HCT116 (cell line): ENCODE data around the gene TBC1D26. TPM values are rescaled to one million over a fixed set of nuclear protein-coding genes. Genes with fewer than 3 reads are reported as not detected.

Experiments
- ATAC-seq: fragments of 200-7000 bp; cut with Tn5 transposase; 2 replicates; pipeline ENCODE4 v1.9.1; 2020; ENCODE audit warnings: mild to moderate bottlenecking, moderate library complexity
- BruUV-seq: library from RNA; stranded (reverse); fragments of 400-500 nt; replicated peaks from 2 replicates; lab custom pipeline; 2021; lab: Mats Ljungman, UMichigan
- CTCF ChIA-PET: fragments of 300-600 bp; sonication (Branson Sonifier 250); formaldehyde crosslinking; loops from one replicate; lab custom pipeline; 2021; ENCODE audit warnings: antibody characterized with exemption; lab: Charles Lee
- POLR2A ChIA-PET: fragments of 300-600, 350-600 bp; sonication (Branson Sonifier 250); formaldehyde crosslinking; loops from one replicate; lab custom pipeline; 2021; ENCODE audit warnings: antibody characterized with exemption; lab: Charles Lee
- RAD21 ChIA-PET, 2 experiments: fragments of 300-600 bp; sonication (Branson Sonifier 250); formaldehyde crosslinking; loops; one replicate each; lab custom pipeline; 2023; ENCODE audit warnings: low total read pairs in 2 of 2; ENCODE audit not compliant: uncharacterized antibody in 2 of 2, unreplicated experiment in 2 of 2, low non-redundant PET in 1 of 2; lab: Charles Lee
- DNase-seq: peaks from one replicate; pipeline ENCODE4 v3.0.0-alpha.2; 2010; ENCODE audit warnings: low read depth, low spot score
- H2AFZ ChIP-seq: fragments of 200-600 bp; shearing (Covaris generic), sonication (generic); 2 replicates; pipeline ENCODE4 v1.6.1; 2017; ENCODE audit warnings: low read depth, mixed run types, mixed read lengths, antibody characterized with exemption, low read length; ENCODE audit not compliant: poor library complexity, severe bottlenecking
- H3K27ac ChIP-seq: 2 replicates; pipeline ENCODE4 v1.5.1; 2012; ENCODE audit warnings: low read depth, low read length
- H3K27me3 ChIP-seq: fragments of 200-600 bp; sonication (generic); 2 replicates; pipeline ENCODE4 v1.6.1; 2016; ENCODE audit warnings: mixed run types, low read length, mixed read lengths; ENCODE audit not compliant: insufficient read depth
- H3K36me3 ChIP-seq, 2 experiments: fragments of 200-500 bp in 1 of 2; fragments of 200-600 bp in 1 of 2; sonication (Bioruptor generic) in 1 of 2; sonication (generic) in 1 of 2; 2 replicates each; pipeline versions ENCODE4 v1.5.1 to v1.6.1; 2014 to 2016; ENCODE audit warnings: low read length in 2 of 2, inconsistent platforms in 1 of 2, mixed read lengths in 1 of 2, mixed run types in 1 of 2; ENCODE audit not compliant: insufficient read depth in 2 of 2, control insufficient read depth in 1 of 2
- H3K4me1 ChIP-seq, 2 experiments: fragments of 200-600 bp in 1 of 2; sonication (generic) in 1 of 2; 2 replicates each; pipeline versions ENCODE4 v1.5.1 to v1.6.1; 2012 to 2017; ENCODE audit warnings: low read length in 2 of 2, inconsistent platforms in 1 of 2, mild to moderate bottlenecking in 1 of 2, mixed read lengths in 1 of 2, mixed run types in 1 of 2, moderate library complexity in 1 of 2; ENCODE audit not compliant: insufficient read depth in 2 of 2, control insufficient read depth in 1 of 2
- H3K4me2 ChIP-seq: fragments of 200-600 bp; sonication (generic); 2 replicates; pipeline ENCODE4 v1.6.1; 2017; ENCODE audit warnings: mixed run types, low read length, mixed read lengths
- H3K4me3 ChIP-seq, 2 experiments: fragments of 200-600 bp in 1 of 2; sonication (generic) in 1 of 2; replicated peaks in 1 of 2; 2 replicates each; pipeline ENCODE4 v1.5.1; 2011 to 2016; ENCODE audit warnings: low read length in 2 of 2, control low read depth in 1 of 2, low read depth in 1 of 2, mild to moderate bottlenecking in 1 of 2, mixed read lengths in 1 of 2, mixed run types in 1 of 2
- H3K79me2 ChIP-seq: fragments of 200-600 bp; sonication (generic); 2 replicates; pipeline ENCODE4 v1.6.1; 2017; ENCODE audit warnings: mild to moderate bottlenecking, mixed run types, low read length, moderate library complexity, mixed read lengths; ENCODE audit not compliant: insufficient read depth
- H3K9ac ChIP-seq: fragments of 200-600 bp; sonication (generic); 2 replicates; pipeline ENCODE4 v1.6.1; 2016; ENCODE audit warnings: low read length, mixed read lengths
- H3K9me2 ChIP-seq: fragments of 200-600 bp; sonication (generic), shearing (Covaris generic); 2 replicates; pipeline ENCODE4 v1.6.1; 2017; ENCODE audit warnings: mixed run types, mild to moderate bottlenecking, moderate library complexity; ENCODE audit not compliant: insufficient read depth
- H3K9me3 ChIP-seq, 2 experiments: fragments of 200-500 bp in 1 of 2; fragments of 200-600 bp in 1 of 2; sonication (Bioruptor generic) in 1 of 2; sonication (generic) in 1 of 2; 2 replicates each; pipeline ENCODE4 v1.6.1; 2014 to 2017; ENCODE audit warnings: low read length in 2 of 2, mixed read lengths in 2 of 2, inconsistent platforms in 1 of 2, low read depth in 1 of 2, mild to moderate bottlenecking in 1 of 2, mixed run types in 1 of 2, moderate library complexity in 1 of 2; ENCODE audit not compliant: control insufficient read depth in 1 of 2, insufficient read depth in 1 of 2
- H4K20me1 ChIP-seq: fragments of 200-600 bp; sonication (generic), shearing (Covaris generic); 2 replicates; pipeline ENCODE4 v1.6.1; 2017; ENCODE audit warnings: mixed run types, mild to moderate bottlenecking, moderate library complexity; ENCODE audit not compliant: insufficient read depth
- CBX3 ChIP-seq: IDR thresholded peaks from 2 replicates; pipeline ENCODE4 v1.6.1; 2012; ENCODE audit warnings: low read depth
- CEBPB ChIP-seq: IDR thresholded peaks from 2 replicates; pipeline ENCODE4 v1.6.1; 2012; ENCODE audit warnings: low read depth
- EGR1 ChIP-seq: IDR thresholded peaks from 2 replicates; pipeline ENCODE4 v1.6.1; 2012; ENCODE audit warnings: low read depth
- ELF1 ChIP-seq: IDR thresholded peaks from 2 replicates; pipeline ENCODE4 v1.6.1; 2012; ENCODE audit warnings: low read depth, borderline replicate concordance
- EZH2 ChIP-seq: fragments of 200-600 bp; sonication (generic); IDR thresholded peaks from 2 replicates; pipeline ENCODE4 v1.6.1; 2017; ENCODE audit warnings: antibody characterized with exemption, mixed run types
- EZH2phosphoT487 ChIP-seq: fragments of 200-600 bp; IDR thresholded peaks from 2 replicates; pipeline ENCODE4 v1.6.1; 2018; ENCODE audit warnings: antibody characterized with exemption, borderline replicate concordance
- POLR2A ChIP-seq: IDR thresholded peaks from 2 replicates; pipeline ENCODE4 v1.7.0; 2011; ENCODE audit warnings: borderline replicate concordance; ENCODE audit not compliant: insufficient read depth, insufficient read length; ENCODE audit errors: extremely low read depth
- RAD21 ChIP-seq: IDR thresholded peaks from 2 replicates; pipeline ENCODE4 v1.6.1; 2012; ENCODE audit warnings: low read depth, mild to moderate bottlenecking
- SIN3A ChIP-seq: IDR thresholded peaks from 2 replicates; pipeline ENCODE4 v1.6.1; 2012; ENCODE audit warnings: low read depth
- SP1 ChIP-seq: IDR thresholded peaks from 2 replicates; pipeline ENCODE4 v1.6.1; 2012; ENCODE audit warnings: low read depth
- YY1 ChIP-seq: IDR thresholded peaks from 2 replicates; pipeline ENCODE4 v1.6.1; 2011; ENCODE audit warnings: low read length, low read depth, moderate library complexity, mild to moderate bottlenecking; ENCODE audit not compliant: insufficient replicate concordance; ENCODE audit errors: extremely low read depth
- ZFX ChIP-seq: fragments of 450-650 bp; IDR thresholded peaks from 2 replicates; pipeline ENCODE4 v1.6.1; 2017
- intact Hi-C: fragments of 100-400 bp; cut with micrococcal nuclease; formaldehyde crosslinking; loops from 2 replicates; pipeline ENCODE4 v1.10.0; 2022
- total RNA-seq: library from RNA; stranded (reverse); gene quantifications from one replicate; pipeline ENCODE4 v1.2.1, GENCODE V29; 2021; ENCODE audit not compliant: unreplicated experiment
- TF ChIP-seq, protein P1 (sequence below): IDR thresholded peaks from 2 replicates; pipeline ENCODE4 v1.6.1; 2011; ENCODE audit warnings: mild to moderate bottlenecking, low read length, moderate library complexity; ENCODE audit not compliant: insufficient replicate concordance; ENCODE audit errors: extremely low read depth
- TF ChIP-seq, protein P2 (sequence below): IDR thresholded peaks from 2 replicates; pipeline ENCODE4 v1.6.1; 2012
- TF ChIP-seq, protein P3 (sequence below): IDR thresholded peaks from 2 replicates; pipeline ENCODE4 v1.6.1; 2012; ENCODE audit warnings: low read depth

TBC1D26 gene
- total RNA-seq, 1 experiment from 2014 or later = 1.1 TPM

DNA sequence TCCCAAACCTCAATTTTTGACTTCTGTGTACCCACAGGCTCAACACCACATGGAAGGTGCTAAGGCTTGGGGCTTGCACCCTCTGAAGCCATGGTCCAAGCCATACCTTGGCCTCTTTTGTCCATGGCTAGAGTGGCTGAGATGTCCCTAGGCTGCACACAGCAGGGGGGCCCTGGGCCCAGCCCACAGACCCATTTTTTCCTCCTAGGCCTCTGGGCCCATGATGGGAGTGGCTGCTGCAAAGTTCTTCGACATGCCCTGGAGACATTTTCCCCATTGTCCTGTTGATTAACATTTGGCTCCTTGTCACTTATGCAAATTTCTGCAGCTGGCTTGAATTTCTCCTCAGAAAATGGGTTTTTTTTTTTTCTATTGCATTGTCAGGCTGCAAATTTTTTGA, 47.0 kb downstream of the TBC1D26 start:
- Histone ChIP-seq H3K4me1 (no peaks in the 10 kb centered on the region), H4K20me1 (no peaks in the 10 kb centered on the region), H2AFZ (no peak overlapping the region), H3K27me3 (no peaks in the 10 kb centered on the region), H3K9ac (no peak overlapping the region), H3K27ac (no peak overlapping the region), H3K4me2 (no peak overlapping the region), H3K36me3 (no peaks in the 10 kb centered on the region), H3K9me2 (no peaks in the 10 kb centered on the region), H3K4me3 (no peak overlapping the region), H3K79me2 (no peaks in the 10 kb centered on the region), H3K9me3 (no peaks in the 10 kb centered on the region; a peak in 2 of 4 replicates)
- DNase-seq = no peak
- ChIA-PET CTCF (no interaction called here), POLR2A (no interaction called here), RAD21 (no interaction called here)
- no TSS peak for BruUV-seq
- TF ChIP-seq SIN3A = no peak
- TF ChIP-seq, protein P1, sequence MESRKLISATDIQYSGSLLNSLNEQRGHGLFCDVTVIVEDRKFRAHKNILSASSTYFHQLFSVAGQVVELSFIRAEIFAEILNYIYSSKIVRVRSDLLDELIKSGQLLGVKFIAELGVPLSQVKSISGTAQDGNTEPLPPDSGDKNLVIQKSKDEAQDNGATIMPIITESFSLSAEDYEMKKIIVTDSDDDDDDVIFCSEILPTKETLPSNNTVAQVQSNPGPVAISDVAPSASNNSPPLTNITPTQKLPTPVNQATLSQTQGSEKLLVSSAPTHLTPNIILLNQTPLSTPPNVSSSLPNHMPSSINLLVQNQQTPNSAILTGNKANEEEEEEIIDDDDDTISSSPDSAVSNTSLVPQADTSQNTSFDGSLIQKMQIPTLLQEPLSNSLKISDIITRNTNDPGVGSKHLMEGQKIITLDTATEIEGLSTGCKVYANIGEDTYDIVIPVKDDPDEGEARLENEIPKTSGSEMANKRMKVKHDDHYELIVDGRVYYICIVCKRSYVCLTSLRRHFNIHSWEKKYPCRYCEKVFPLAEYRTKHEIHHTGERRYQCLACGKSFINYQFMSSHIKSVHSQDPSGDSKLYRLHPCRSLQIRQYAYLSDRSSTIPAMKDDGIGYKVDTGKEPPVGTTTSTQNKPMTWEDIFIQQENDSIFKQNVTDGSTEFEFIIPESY = no peak
- no peak for TF ChIP-seq ELF1
- TF ChIP-seq ZFX = no peak
- no peak for TF ChIP-seq CEBPB
- TF ChIP-seq SP1 = no peak
- TF ChIP-seq EGR1 = no peak
- TF ChIP-seq, protein P2, sequence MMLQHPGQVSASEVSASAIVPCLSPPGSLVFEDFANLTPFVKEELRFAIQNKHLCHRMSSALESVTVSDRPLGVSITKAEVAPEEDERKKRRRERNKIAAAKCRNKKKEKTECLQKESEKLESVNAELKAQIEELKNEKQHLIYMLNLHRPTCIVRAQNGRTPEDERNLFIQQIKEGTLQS = no peak
- no peak for TF ChIP-seq CBX3
- TF ChIP-seq, protein P3, sequence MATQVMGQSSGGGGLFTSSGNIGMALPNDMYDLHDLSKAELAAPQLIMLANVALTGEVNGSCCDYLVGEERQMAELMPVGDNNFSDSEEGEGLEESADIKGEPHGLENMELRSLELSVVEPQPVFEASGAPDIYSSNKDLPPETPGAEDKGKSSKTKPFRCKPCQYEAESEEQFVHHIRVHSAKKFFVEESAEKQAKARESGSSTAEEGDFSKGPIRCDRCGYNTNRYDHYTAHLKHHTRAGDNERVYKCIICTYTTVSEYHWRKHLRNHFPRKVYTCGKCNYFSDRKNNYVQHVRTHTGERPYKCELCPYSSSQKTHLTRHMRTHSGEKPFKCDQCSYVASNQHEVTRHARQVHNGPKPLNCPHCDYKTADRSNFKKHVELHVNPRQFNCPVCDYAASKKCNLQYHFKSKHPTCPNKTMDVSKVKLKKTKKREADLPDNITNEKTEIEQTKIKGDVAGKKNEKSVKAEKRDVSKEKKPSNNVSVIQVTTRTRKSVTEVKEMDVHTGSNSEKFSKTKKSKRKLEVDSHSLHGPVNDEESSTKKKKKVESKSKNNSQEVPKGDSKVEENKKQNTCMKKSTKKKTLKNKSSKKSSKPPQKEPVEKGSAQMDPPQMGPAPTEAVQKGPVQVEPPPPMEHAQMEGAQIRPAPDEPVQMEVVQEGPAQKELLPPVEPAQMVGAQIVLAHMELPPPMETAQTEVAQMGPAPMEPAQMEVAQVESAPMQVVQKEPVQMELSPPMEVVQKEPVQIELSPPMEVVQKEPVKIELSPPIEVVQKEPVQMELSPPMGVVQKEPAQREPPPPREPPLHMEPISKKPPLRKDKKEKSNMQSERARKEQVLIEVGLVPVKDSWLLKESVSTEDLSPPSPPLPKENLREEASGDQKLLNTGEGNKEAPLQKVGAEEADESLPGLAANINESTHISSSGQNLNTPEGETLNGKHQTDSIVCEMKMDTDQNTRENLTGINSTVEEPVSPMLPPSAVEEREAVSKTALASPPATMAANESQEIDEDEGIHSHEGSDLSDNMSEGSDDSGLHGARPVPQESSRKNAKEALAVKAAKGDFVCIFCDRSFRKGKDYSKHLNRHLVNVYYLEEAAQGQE = no peak
- no peak for TF ChIP-seq RAD21
- TF ChIP-seq POLR2A = no peak
- no peak for TF ChIP-seq EZH2phosphoT487
- no peak for TF ChIP-seq YY1
- no peak for TF ChIP-seq EZH2
- intact Hi-C loops = no loop called here
- no peak for ATAC-seq
